Left hindlimb (tissue), 1 donor: ENCODE results near the gene RABL3.
"Not testable (repeated sequence)": the region's sequence is repeated elsewhere in the genome, so short reads cannot be mapped to it uniquely, and the experiment has no call there.

Experiments
- DNase-seq: peaks from one replicate; pipeline ENCODE4 v3.0.0-alpha.2; 2018

RABL3 gene

GRCh38 chr3:120642368-120642948 is 99.9 kb downstream of the RABL3 start:
- no peak for DNase-seq

GRCh38 chr3:120641696-120642246 is 100.5 kb downstream of the RABL3 start:
- no peak for DNase-seq

- no peak for DNase-seq
These were observed 102.1 kb downstream of the RABL3 start for GRCh38 chr3:120640231-120640630.

GRCh38 chr3:120638820-120639219 is 103.5 kb downstream of the RABL3 start:
- not testable (repeated sequence) for DNase-seq

- no peak for DNase-seq
These were observed 104.3 kb downstream of the RABL3 start for GRCh38 chr3:120637851-120638559.

GRCh38 chr3:120636795-120637401 is 105.4 kb downstream of the RABL3 start:
- DNase-seq, result no peak
